ENCODE results near the gene SERINC2.
"Not testable (repeated sequence)": the region's sequence is repeated elsewhere in the genome, so short reads cannot be mapped to it uniquely, and the experiment has no call there.

The SERINC2 gene

DNA sequence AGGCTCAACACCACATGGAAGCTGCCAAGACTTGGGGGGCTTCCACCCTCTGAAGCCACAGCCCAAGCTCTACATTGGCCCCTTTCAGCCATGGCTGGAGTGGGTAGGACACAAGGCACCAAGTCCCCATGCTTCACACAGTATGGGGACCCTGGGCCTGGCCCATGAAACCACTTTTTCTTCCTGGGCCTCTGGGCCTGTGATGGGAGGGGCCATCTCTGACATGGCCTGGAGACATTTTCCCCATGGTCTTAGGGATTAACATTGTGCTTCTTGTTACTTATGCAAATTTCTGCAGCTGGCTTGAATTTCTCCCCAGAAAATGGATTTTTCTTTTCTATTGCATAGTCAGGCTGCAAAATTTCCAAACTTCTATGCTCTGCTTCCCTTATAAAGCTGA, 60.5 kb downstream of the SERINC2 start:
- not testable (repeated sequence) for DNase-seq

DNA sequence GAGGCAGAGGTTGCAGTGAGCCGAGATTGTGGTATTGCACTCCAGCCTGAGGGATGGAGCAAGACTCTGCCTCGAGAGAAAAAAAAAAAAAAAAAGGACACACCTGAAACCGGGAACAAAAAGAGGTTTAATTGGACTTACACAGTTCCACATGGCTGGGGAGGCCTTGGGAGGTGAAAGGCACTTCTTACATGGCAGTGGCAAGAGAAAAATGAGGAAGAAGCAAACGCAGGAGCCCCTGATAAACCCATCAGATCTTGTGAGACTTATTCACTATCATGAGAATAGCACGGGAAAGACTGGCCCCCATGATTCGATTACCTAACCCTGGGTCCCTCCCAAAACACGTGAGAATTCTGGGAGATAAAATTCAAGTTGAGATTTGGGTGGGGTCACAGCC, 61.6 kb downstream of the SERINC2 start:
- DNase-seq = not testable (repeated sequence)

DNA sequence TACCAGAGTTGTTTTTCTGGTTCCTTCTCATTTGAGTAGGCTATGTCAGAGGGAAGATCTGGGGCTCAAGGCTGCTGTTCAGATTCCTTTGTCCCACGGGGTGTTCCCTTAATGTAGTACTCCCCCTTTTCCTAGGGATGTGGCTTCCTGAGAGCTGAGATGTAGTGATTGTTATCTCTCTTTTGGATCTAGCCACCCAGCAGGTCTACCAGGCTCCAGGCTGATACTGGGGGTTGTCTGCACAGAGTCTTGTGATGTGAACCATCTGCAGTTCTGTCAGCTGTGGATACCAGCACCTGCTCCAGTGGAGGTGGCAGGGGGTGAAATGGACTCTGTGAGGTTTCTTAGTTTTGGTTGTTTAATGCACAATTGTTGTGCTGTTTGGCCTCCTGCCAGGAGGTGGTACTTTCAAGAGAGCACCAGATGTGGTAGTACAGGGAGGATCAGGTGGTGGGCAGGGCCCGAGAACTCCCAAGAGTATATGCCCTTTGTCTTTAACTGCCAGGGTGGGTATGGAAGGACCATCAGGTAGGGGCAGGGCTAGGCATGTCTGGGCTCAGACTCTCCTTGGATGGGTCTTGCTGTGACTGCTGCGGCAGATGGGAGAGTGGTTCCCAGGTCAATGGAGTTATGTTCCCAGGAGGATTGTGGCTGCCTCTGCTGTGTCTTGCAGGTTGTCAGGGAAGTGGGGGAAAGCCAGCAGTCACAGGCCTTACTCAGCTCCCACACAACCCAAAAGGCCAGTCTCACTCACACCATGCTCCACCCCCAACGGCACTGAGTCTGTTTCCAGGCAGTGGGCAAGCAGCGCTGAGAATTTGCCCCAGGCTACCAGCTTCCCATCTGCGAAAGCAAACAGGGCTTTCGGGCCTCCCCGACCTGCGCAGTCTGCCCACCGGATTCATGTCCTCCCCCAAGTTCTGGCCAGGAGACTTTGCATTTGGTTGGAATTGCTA, 64.2 kb downstream of the SERINC2 start:
- no peak for DNase-seq

DNA sequence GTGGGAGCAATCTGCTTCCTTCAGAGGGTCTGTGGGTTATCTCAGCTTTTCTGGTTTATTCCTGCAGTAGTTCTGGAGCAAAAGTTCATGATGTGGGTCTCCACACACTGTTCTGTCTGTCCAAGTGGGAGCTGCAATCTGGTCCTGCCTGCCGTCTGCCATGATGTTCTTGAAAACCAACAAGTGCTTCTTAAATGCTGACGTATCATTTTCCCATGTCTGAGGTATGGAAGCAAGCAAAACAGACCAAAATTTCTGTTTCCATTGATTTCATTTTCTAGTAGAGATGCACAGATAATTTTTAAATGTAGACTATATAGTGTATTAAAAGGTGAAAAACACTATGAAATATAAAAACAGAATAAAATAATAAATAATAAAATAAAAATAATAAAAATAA, 65.2 kb downstream of the SERINC2 start:
- no peak for DNase-seq

DNA sequence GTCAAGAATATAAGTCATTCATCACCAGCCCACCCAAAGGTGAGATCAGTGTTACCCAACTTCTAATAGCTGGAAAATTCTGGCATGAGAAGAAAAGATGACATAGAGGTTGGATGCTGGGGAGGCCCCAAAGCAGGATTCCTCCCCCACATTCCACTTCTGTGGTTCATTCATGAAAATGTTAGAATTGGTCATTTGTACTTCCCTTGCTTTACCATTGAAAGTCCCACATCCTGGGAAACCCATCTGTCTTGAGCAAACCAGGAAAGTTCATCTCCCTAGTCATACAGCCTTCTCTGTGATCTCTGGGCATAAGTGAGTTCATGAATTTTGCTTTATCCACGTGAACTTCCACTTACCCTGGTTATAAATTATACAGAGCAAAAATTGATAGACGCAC, 66.8 kb downstream of the SERINC2 start:
- DNase-seq = no peak

DNA sequence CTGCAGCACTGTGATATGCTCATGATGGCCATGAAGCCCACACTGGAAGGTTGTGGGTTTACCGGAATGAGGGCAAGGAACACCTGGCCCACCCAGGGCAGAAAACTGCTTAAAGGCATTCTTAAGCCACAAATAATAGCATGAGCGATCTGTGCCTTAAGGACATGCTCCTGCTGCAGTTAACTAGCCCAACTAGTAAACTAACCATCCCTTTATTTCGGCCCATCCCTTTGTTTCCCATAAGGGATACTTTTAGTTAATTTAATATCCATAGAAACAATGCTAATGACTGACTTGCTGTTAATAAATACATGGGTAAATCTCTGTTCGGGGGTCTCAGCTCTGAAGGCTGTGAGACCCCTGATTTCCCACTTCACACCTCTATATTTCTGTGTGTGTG, 67.4 kb downstream of the SERINC2 start:
- not testable (repeated sequence) for DNase-seq

DNA sequence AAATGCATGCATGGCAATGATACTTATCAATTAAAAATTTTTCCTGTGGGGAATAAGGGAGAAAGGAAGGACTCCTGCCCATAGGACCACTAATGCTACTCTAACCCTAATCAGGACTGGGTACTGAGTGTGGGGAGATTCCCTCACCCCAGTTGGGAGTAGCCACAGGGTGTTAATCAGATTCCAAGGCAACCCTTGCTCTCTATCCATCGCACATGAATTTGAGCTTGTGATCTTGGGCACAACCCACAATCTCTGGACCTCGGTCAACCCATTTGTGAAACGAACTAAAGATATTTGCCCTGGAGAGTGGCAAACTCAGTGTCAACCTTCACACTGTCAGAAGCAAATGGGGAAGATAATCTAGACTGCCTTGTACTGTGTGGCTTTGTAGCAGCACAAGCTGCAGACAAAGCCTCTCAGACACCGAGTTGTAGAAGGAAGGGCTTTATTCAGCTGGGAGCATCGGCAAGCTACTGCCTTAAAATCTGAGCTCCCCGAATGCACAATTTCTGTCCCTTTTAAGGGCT, 69.5 kb downstream of the SERINC2 start:
- no peak for DNase-seq

DNA sequence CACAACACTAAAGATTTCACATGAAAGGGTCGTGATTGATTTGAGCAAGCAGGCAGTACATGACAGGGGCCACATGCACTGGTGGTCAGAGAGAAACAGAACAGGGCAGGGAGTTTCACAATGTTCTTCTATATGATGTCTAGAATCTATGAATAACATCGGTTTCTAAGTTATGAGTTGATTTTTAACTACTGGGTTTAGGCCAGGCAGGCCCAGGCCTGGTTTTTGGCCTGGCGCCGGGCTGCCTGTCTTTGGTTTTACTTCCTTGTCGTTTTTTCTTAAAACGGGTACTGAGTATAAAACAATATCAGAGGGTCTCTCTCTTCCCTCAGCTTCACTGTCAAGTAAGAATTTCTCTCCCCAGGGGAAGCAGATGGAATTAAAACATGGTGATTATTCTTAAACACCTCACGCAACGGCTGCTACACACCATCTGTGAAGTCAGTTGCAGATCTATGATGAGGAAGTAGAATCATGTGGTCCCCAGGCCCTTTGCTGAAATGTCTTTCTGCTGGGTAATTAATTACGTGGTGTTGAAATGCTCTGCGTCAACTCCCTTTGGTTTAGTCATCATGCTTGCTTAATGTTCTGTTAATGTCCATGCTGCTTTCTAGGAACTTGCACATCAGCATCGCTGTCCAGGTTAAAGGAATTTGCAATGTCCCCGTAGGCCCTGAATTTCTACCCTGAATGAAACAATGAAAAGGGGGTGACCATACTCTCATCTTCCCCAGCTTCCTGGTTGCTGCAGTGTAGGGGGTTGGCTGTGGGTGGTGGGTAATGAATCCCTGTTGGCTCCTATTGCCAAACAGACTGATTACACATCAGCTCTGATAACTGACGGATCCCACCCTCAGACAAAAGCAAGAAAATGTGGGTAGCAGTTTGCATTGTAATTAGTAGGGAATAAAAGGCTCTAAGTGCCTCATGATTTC, 70.3 kb downstream of the SERINC2 start:
- peak; percentile 18 to 65 for DNase-seq

All from CD4-positive, alpha-beta T cell treated with Interferon alpha-2 for 1 hour (primary cell).